GM12801 (cell line): ENCODE data around the gene TBCD.

Source experiments
- TF ChIP-seq, protein P1 (sequence below): IDR thresholded peaks from one replicate; pipeline ENCODE4 v1.5.1; 2011; ENCODE audit warnings: control low read depth; ENCODE audit not compliant: insufficient read length; ENCODE audit errors: extremely low read depth

The TBCD gene

DNA sequence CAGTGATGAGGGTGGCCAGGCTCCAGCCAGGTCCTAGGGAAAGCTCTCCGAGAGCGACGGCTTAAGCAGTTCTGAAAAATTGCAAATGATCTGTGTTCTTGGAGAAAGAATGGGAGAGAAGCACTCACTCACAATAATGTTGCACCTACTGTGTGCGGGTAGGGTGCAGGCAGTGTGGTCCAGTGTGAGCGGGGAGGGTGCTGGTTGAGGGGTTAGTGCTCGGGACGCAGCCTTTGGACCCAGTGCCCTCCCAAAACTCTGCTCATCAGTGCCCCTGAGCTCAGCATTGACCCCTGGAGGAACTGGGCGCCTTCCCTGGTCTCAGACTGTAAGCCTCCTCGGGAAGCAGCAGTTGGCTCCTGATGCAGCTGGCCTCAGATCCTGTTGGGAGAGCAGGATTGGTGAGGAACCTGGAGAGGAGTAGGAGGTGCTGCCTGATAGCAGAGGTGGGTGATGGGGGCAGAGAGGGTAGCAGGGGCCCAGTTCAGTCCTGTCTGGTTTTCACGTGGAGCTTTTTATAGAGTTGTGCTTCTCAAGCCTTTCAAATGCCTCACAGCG is 111.6 kb downstream of the TBCD start:
- TF ChIP-seq, protein P1, sequence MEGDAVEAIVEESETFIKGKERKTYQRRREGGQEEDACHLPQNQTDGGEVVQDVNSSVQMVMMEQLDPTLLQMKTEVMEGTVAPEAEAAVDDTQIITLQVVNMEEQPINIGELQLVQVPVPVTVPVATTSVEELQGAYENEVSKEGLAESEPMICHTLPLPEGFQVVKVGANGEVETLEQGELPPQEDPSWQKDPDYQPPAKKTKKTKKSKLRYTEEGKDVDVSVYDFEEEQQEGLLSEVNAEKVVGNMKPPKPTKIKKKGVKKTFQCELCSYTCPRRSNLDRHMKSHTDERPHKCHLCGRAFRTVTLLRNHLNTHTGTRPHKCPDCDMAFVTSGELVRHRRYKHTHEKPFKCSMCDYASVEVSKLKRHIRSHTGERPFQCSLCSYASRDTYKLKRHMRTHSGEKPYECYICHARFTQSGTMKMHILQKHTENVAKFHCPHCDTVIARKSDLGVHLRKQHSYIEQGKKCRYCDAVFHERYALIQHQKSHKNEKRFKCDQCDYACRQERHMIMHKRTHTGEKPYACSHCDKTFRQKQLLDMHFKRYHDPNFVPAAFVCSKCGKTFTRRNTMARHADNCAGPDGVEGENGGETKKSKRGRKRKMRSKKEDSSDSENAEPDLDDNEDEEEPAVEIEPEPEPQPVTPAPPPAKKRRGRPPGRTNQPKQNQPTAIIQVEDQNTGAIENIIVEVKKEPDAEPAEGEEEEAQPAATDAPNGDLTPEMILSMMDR, result no peak

- TF ChIP-seq, protein P1, result no peak
Measured at GRCh38 chr17:82863941-82864712, 112.3 kb downstream of the TBCD start.

DNA sequence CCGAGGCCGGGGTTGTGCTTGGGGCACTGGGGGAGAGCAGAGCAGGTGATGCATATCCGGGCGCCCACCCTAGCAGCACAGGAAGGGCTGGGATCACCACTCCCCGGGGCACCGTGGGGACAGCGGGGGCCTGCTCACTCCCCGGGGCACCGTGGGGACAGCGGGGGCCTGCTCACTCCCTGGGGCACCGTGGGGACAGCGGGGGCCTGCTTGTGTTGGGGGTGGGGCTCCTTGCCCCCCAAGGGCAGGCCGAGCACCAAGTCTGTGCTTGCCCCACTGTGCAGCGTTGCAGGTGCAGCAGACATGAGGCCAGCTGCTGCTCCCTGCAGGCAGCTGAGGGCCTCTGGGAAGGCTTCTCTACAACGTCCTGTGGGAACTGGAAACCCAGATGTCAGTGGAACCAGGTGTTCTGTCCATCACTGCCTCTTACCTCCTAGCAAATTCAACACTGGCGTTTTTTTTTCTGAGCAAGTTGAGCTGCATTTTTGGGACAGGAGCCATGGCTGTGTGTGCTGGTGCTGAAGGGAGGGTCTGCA is 112.9 kb downstream of the TBCD start:
- TF ChIP-seq, protein P1, result no peak

DNA sequence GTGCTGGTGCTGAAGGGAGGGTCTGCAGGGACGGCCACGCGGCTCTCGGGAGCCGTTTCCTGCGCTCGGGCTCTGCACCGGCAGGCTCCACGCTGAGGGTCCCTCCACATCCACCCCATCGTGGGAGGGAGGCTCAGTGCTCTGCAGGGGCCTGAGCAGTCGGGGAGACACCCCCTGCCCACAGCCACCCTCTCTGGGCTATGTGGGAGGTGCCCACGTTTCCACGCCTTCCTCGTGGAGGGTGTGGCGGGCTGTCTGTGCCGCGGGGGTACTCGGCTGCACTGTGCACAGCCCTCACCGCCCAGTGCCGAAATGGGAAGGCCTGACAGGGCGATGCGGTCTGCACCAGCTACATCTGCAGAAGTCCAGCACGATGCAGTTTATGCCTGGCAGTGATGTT is 113.4 kb downstream of the TBCD start:
- TF ChIP-seq, protein P1, result no peak

DNA sequence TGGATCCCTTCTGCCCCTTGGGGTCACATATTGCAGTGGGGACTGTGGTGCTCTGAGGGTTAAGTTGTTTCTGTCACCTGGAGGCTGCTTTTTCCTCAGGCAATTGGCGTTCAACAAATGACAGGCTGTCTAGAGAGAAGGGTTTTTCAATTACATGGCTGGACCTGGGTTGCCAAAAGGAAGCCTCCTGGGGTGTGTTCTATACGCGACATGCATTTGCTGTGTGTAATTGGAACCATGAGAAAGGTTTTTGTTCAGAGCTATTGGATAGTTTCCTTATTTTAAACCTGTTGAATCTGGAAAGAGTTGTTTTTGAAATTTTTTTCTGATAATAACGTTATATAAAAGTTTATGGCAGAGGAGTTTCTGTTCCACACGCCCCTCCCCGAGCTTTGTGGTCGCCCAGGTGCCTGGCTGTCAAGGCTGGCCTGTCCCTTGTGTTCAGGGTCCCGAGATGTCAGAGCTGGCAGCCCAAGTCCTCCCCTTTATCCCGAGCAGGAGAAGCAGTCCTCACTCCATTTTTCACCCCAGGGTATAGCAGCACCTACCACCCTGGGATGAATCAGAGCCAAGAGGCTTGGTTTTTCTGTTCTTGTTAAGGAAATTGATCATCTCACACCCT is 114.0 kb downstream of the TBCD start:
- TF ChIP-seq, protein P1, result no peak

DNA sequence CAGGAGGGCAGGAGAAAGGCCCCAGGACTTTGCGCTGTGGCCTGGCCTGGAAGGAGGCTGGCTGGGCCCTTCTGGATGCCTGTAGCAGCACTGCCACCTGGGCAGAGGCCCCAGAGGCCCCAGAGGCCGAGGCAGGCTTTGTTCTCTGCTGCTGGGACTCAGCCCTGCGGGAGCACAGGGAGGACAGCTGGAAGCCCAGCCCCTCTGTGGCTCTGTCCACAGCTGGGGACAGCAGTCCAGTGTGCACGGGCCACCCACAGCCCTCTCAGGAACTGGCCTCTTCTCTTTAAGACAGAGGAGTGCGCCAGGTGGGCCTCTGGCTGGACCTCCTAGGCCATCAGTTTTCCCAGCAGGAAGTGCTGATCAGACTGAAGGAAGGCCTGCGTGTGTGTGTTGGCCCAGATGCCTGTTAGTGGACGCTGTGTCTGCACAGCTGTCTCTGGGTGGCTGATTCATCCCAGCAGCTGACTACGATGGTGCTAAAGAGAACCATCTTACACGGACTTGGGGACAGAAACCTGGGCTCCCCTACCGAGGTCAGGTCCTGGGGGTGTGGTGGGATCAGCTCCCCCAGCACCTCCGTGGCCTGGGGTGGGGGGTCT is 114.8 kb downstream of the TBCD start:
- TF ChIP-seq, protein P1, result no peak

DNA sequence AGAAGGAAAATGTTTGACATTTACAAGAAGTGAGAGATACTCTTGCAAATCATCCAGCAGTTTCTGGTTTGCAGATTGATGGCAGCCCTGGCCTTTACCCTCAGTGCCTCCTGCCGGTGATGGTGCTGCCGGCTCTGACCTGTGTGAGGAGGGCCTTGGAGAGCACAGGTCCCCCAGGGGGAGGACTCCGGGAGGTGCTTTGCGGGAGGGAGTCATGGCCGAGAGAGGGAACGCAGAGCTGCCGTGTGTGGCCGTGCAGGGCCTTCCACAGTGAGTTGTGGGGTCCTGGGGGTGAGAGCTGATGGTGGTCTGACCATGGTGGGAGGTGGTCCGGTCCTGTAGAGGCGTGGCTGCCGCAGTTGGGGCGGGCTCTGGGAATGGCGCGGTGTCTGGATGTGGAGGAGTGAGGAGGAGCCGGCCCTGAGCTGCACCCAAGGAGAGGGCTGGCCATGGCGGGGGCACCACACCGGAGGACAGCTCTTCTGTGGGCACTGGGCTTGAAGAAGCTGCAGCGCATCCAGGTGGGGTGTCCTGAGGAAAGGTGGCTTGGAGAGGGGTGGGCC is 116.0 kb downstream of the TBCD start:
- TF ChIP-seq, protein P1, result no peak
